ENCODE measurements around the gene PDGFD. TPM values are rescaled to one million over a fixed set of nuclear protein-coding genes. Genes with fewer than 3 reads are reported as not detected.
A peak's percentile ranks its signal among the peaks of the same experiment; 100 is the strongest.

Gene PDGFD
- total RNA-seq, 1 experiment from 2014 or later = 1.7 TPM

DNA sequence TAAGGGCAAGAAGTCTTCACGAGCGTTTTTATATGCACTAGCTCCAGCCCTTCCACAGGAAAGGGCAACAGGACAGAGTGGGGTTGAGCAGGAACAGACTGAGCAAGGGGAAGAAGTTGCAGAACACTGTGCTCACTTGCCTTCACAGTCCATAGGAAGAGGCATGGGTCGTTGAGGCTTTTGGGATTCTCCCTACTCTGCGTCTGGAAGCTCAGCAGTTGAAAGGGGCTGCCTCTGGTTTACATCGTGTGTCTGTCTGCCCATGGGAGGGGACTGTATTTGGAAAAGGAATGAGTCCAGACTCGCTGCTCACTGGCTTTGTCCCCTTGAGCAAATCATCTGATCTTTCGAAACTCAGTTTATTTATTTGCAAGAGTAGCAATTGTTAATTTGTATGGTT, 1.1 kb upstream of the PDGFD start:
- Histone ChIP-seq H2BK5ac (ENCODE audit: insufficient read length, low read length) (no peak overlapping the region), H3K9ac (ENCODE audit: extremely low read depth, insufficient read length, low read length) (no peak overlapping the region), H3K27ac (ENCODE audit: insufficient read length, low read depth, low read length) (no peak overlapping the region), H3K9me3 (ENCODE audit: control insufficient read depth, low read depth, low read length) (no peaks in the 10 kb centered on the region), H3K4me1 (ENCODE audit: insufficient read depth, low read length) (peaks cover 3% of the 10 kb centered on the region; the same call in 1 of the 2 replicates), H2BK12ac (ENCODE audit: insufficient read length, low read depth, low read length) (no peak overlapping the region), H2AK5ac (ENCODE audit: insufficient read length, low read length) (no peak overlapping the region), H3K4ac (ENCODE audit: low read depth, low read length) (no peak overlapping the region), H2BK20ac (ENCODE audit: low read depth, low read length, poor library complexity, severe bottlenecking) (no peak overlapping the region), H2AFZ (ENCODE audit: low read length) (no peak overlapping the region), H3K56ac (ENCODE audit: insufficient read length, low read depth, low read length) (no peak overlapping the region), H2BK15ac (ENCODE audit: low read depth, low read length) (no peak overlapping the region), H3K14ac (ENCODE audit: insufficient read depth, low read length) (no peak overlapping the region), H3K18ac (ENCODE audit: insufficient read length, low read depth, low read length) (no peak overlapping the region), H2BK120ac (ENCODE audit: low read depth, low read length, poor library complexity, severe bottlenecking) (no peak overlapping the region), H4K20me1 (ENCODE audit: control insufficient read depth, insufficient read depth, insufficient read length) (no peaks in the 10 kb centered on the region), H3K27me3 (ENCODE audit: insufficient read depth, low read length) (no peaks in the 10 kb centered on the region), H3K23ac (ENCODE audit: insufficient read length, low read depth, low read length) (no peak overlapping the region), H4K91ac (ENCODE audit: insufficient read length, low read depth, low read length) (no peak overlapping the region), H3K79me2 (ENCODE audit: insufficient read depth, low read length) (no peaks in the 10 kb centered on the region), H3K23me2 (ENCODE audit: insufficient read length, low read depth, low read length, poor library complexity, severe bottlenecking) (no peaks in the 10 kb centered on the region), H4K5ac (ENCODE audit: insufficient read length, low read depth, low read length) (no peak overlapping the region), H3K79me1 (ENCODE audit: insufficient read depth, low read depth, low read length, poor library complexity, severe bottlenecking) (no peaks in the 10 kb centered on the region), H3T11ph (ENCODE audit: low read length) (no peak overlapping the region), H4K8ac (replicated peaks; ENCODE audit: insufficient read length, low read depth, low read length) (no peak overlapping the region), H3K4me2 (ENCODE audit: insufficient read depth, insufficient read length, low read length) (peak overlapping the region; percentile 83)
- H3K9me3 Mint-ChIP-seq = peaks cover 0 to 2% of the 10 kb centered on the region in 2 experiments; a peak in 1 of 5 replicates
- H3K36me3 Mint-ChIP-seq (ENCODE audit: insufficient read depth in 1 of 3, low read depth in 3 of 3) = no peaks in the 10 kb centered on the region
- peaks cover 3% of the 10 kb centered on the region; the same call in 1 of the 2 replicates for H3K27me3 Mint-ChIP-seq (ENCODE audit: low read depth)
- no peak overlapping the region for H3K27ac Mint-ChIP-seq
- TF ChIP-seq, protein P1, sequence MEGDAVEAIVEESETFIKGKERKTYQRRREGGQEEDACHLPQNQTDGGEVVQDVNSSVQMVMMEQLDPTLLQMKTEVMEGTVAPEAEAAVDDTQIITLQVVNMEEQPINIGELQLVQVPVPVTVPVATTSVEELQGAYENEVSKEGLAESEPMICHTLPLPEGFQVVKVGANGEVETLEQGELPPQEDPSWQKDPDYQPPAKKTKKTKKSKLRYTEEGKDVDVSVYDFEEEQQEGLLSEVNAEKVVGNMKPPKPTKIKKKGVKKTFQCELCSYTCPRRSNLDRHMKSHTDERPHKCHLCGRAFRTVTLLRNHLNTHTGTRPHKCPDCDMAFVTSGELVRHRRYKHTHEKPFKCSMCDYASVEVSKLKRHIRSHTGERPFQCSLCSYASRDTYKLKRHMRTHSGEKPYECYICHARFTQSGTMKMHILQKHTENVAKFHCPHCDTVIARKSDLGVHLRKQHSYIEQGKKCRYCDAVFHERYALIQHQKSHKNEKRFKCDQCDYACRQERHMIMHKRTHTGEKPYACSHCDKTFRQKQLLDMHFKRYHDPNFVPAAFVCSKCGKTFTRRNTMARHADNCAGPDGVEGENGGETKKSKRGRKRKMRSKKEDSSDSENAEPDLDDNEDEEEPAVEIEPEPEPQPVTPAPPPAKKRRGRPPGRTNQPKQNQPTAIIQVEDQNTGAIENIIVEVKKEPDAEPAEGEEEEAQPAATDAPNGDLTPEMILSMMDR (conservative IDR thresholded peaks at IDR 0.05) = no peak
- DNase-seq = peak; percentile 26
- H3K4me3 Mint-ChIP-seq = peak overlapping the region; percentile 84 to 99; a peak in 3 of 5 replicates
- WGBS (ENCODE audit: extremely low coverage, insufficient read length, low lambda C conversion rate) = no CpG with 5 or more reads among the region's 7 CpGs
- peaks cover 9 to 11% of the 10 kb centered on the region in 2 experiments for H3K4me1 Mint-ChIP-seq
